WERI-Rb-1 (cell line): ENCODE measurements around the gene ANO2.

Experiments
- DNase-seq: peaks from one replicate; pipeline ENCODE4 v3.0.0-alpha.2; 2020
- H3K27ac ChIP-seq: fragments of 250-450 bp; sonication (Bioruptor Pico); 2 replicates; pipeline ENCODE4 v1.5.1; 2020; ENCODE audit warnings: mild to moderate bottlenecking, moderate library complexity
- H3K27me3 ChIP-seq: fragments of 250-450 bp; sonication (Bioruptor Pico); 2 replicates; pipeline ENCODE4 v1.5.1; 2021; ENCODE audit warnings: mild to moderate bottlenecking, low read depth, moderate library complexity; ENCODE audit not compliant: insufficient read depth, severe bottlenecking
- H3K36me3 ChIP-seq: fragments of 250-450 bp; sonication (Bioruptor Pico); 2 replicates; pipeline ENCODE4 v1.5.1; 2020; ENCODE audit warnings: mild to moderate bottlenecking, moderate library complexity
- H3K4me3 ChIP-seq: 2 replicates; pipeline ENCODE4 v1.5.1; 2011; ENCODE audit warnings: low read depth, mild to moderate bottlenecking, control low read depth, low read length
- H3K9me3 ChIP-seq: fragments of 250-450 bp; sonication (Bioruptor Pico); 2 replicates; pipeline ENCODE4 v1.5.1; 2021; ENCODE audit warnings: mild to moderate bottlenecking, moderate library complexity; ENCODE audit not compliant: severe bottlenecking
- CTCF ChIP-seq: IDR thresholded peaks from 2 replicates; pipeline ENCODE4 v1.5.1; 2011; ENCODE audit warnings: low read depth, mild to moderate bottlenecking, control low read depth, inconsistent platforms, low read length

The ANO2 gene

DNA sequence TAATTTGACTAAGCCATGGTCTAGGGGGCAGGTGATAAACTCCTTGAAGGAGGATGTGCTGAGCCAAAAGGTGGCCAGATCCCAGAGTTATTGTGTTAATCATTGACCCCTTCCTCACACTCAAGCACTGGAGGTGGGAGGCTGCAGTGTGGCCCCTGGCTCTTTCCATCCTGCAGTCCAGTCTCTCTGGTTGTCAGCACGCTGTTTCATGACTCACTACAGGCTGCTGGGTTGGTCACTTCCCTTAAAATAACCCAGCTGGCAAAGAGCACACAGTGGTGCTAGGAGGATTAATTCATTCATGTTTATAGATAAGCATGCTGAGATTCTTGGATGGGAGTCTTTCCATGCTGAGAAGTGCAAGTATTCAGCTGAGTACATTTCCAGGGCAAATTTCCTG is 228.9 kb downstream of the ANO2 start:
- Histone ChIP-seq H3K27me3 (no peaks in the 10 kb centered on the region), H3K36me3 (no peaks in the 10 kb centered on the region), H3K9me3 (no peaks in the 10 kb centered on the region), H3K27ac (no peak overlapping the region), H3K4me3 (no peak overlapping the region)
- DNase-seq = no peak
- TF ChIP-seq CTCF = no peak

DNA sequence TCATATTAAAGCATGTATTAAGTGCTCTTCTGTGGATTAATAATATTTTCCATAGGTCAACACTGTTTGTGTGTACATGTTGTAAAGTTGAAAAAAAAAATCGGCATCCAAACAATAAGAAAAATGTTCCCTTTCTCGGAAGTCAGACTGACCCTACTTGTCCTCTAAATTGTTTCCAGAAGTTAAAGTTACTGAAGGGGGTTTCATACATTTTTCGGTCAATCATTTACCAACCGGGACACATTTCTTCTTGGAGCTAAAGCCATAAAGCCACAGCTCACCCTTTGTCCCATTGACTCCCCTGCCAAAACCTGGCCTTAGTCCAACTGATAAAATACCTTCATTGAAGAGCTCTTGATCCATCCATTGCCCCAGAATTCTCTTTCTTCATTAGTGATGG is 230.0 kb downstream of the ANO2 start:
- TF ChIP-seq CTCF = no peak
- Histone ChIP-seq H3K9me3 (no peaks in the 10 kb centered on the region), H3K36me3 (no peaks in the 10 kb centered on the region), H3K27me3 (no peaks in the 10 kb centered on the region), H3K27ac (no peak overlapping the region), H3K4me3 (no peak overlapping the region)
- DNase-seq = no peak

DNA sequence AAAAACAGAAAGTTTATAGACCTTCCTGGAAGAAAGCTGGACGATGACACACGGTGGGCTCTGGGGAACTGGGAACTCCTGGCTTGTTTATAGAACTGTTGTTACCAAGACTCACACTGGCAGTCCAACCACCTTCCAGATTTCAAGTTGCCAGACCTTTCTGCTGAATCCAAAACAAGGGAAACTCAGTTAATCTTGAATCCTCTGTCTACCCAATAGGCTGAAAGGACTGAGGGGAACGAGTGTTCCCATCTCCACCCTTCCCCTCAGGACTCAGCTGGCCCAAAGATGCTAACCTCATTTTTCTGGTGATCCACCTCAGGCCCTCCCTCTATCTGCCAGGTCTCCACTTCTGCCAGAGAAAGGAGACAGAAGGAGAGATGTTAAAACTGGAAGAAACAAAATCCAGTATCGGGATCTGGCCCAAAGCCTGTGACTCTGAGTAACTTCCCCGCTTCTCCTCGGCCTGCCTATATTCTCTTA is 231.4 kb downstream of the ANO2 start:
- Histone ChIP-seq H3K27me3 (no peaks in the 10 kb centered on the region), H3K36me3 (0 out of 2 replicates have a peak, but pooled peaks cover 3% of the 10 kb centered on the region), H3K4me3 (no peak overlapping the region), H3K9me3 (no peaks in the 10 kb centered on the region), H3K27ac (no peak overlapping the region)
- DNase-seq = no peak
- TF ChIP-seq CTCF = no peak

DNA sequence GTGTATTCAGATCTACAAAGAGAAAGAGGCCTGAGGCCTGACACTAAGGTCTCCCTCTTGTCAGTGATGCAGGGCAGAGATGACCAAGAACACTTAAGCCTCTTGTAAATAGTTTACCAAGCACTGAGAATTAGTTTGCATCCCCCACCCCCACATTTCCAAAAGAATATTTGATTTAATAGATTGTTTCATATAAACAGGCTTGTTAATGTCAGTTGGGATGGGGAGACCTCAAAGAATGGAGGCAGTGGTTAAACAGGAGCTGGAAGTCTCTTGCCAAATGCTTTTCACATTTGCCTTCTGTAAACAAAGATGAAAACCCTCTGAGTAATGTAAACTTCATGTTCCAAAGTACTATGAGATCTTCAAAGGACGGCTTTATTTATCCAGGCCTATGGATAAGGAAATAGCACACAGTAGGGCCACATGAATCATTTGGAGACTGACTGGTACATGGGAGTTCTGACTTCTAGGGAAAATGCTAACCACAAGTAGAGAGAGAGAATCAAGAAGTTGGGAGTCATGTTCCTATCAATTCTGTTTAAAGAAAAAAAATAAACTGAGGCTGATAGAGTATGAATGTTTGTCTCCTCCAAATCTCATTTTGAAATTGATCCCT is 234.7 kb downstream of the ANO2 start:
- Histone ChIP-seq H3K27me3 (no peaks in the 10 kb centered on the region), H3K36me3 (peaks cover 7% of the 10 kb centered on the region; the same call in 1 of the 2 replicates), H3K4me3 (no peak overlapping the region), H3K9me3 (no peaks in the 10 kb centered on the region), H3K27ac (no peak overlapping the region)
- DNase-seq = no peak
- no peak for TF ChIP-seq CTCF

DNA sequence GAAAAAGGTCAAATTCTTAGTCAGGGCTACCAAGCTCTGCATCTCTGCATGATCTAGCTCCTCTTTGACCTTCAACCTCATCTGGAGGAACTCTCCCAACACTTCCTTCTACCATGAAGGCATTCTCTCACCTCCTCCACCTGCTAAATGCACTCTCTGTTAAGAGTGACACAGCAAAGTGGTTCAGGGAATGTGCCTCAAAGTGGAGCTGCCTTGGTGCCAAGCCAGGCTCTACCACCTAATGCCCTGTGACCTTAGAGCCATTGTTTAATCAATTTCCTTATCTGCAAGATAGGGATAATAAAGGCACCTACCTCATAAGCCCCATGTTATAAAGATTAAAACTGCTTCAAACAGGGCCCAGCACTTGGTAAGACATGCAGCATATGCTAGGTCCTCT is 236.7 kb downstream of the ANO2 start:
- H3K27me3 ChIP-seq = no peaks in the 10 kb centered on the region
- no peak for TF ChIP-seq CTCF
- peaks cover 7% of the 10 kb centered on the region; the same call in 1 of the 2 replicates for H3K36me3 ChIP-seq
- DNase-seq = no peak
- no peak overlapping the region for H3K4me3 ChIP-seq
- H3K27ac ChIP-seq = no peak overlapping the region
- no peaks in the 10 kb centered on the region for H3K9me3 ChIP-seq

- Histone ChIP-seq H3K27me3 (no peaks in the 10 kb centered on the region), H3K4me3 (no peak overlapping the region), H3K9me3 (no peaks in the 10 kb centered on the region), H3K27ac (no peak overlapping the region), H3K36me3 (peaks cover 7% of the 10 kb centered on the region; the same call in 1 of the 2 replicates)
- no peak for TF ChIP-seq CTCF
- no peak for DNase-seq
These were observed 238.8 kb downstream of the ANO2 start for GRCh38 chr12:5706247-5706646.
